OCI-LY7 (cell line): Measurements from ENCODE around the gene ZDHHC14. TPM values are rescaled to one million over a fixed set of nuclear protein-coding genes. Genes with fewer than 3 reads are reported as not detected.

Experiments used
- BruUV-seq: library from RNA; stranded (reverse); fragments of 400-500 nt; replicated peaks from 2 replicates; lab custom pipeline; 2021; lab: Mats Ljungman, UMichigan
- CTCF ChIA-PET: fragments of 300-600 bp; sonication (Branson Sonifier 250); formaldehyde crosslinking; loops from one replicate; lab custom pipeline; 2022; ENCODE audit warnings: antibody characterized with exemption; ENCODE audit not compliant: unreplicated experiment; lab: Charles Lee
- POLR2A ChIA-PET: fragments of 300-600 bp; sonication (Branson Sonifier 250); formaldehyde crosslinking; loops from one replicate; lab custom pipeline; 2022; ENCODE audit warnings: antibody characterized with exemption; lab: Charles Lee
- DNase-seq: peaks from one replicate; pipeline ENCODE4 v3.0.0-alpha.2; 2015; ENCODE audit warnings: low spot score
- H2AFZ ChIP-seq: fragments of 200-600 bp; sonication (generic), shearing (Covaris generic); 2 replicates; pipeline ENCODE4 v1.6.1; 2014; ENCODE audit warnings: mild to moderate bottlenecking, antibody characterized with exemption, low read length, moderate library complexity
- H3K27ac ChIP-seq: fragments of 200-600 bp; sonication (generic); 2 replicates; pipeline ENCODE4 v1.5.1; 2014; ENCODE audit warnings: mixed run types, low read depth, mild to moderate bottlenecking, moderate library complexity, low read length, inconsistent platforms; ENCODE audit not compliant: poor library complexity, severe bottlenecking
- H3K36me3 ChIP-seq: fragments of 200-600 bp; sonication (generic); 2 replicates; pipeline ENCODE4 v1.6.1; 2014; ENCODE audit warnings: mild to moderate bottlenecking, antibody characterized with exemption, low read length, moderate library complexity, mixed read lengths; ENCODE audit not compliant: insufficient read depth
- H3K4me1 ChIP-seq: fragments of 200-600 bp; sonication (generic); 2 replicates; pipeline ENCODE4 v1.5.1; 2014; ENCODE audit warnings: mild to moderate bottlenecking, low read length; ENCODE audit not compliant: insufficient read depth, poor library complexity, severe bottlenecking
- H3K4me2 ChIP-seq: fragments of 200-600 bp; sonication (generic); 2 replicates; pipeline ENCODE4 v1.6.1; 2014; ENCODE audit warnings: mild to moderate bottlenecking, low read length
- H3K4me3 ChIP-seq: fragments of 200-600 bp; sonication (generic); 2 replicates; pipeline ENCODE4 v1.5.1; 2014; ENCODE audit warnings: mild to moderate bottlenecking, low read depth, low read length; ENCODE audit not compliant: poor library complexity, severe bottlenecking
- H3K79me2 ChIP-seq: fragments of 200-600 bp; sonication (generic); 2 replicates; pipeline ENCODE4 v1.6.1; 2016; ENCODE audit warnings: low read depth, mild to moderate bottlenecking, low read length, moderate library complexity, mixed read lengths; ENCODE audit not compliant: insufficient read depth
- H3K9me2 ChIP-seq: fragments of 200-600 bp; sonication (generic); 2 replicates; pipeline ENCODE4 v1.6.1; 2016; ENCODE audit warnings: mild to moderate bottlenecking, low read length, mixed read lengths; ENCODE audit not compliant: insufficient read depth
- H3K9me3 ChIP-seq: fragments of 200-600 bp; sonication (generic); 2 replicates; pipeline ENCODE4 v1.6.1; 2014; ENCODE audit warnings: mild to moderate bottlenecking, mixed run types, low read length, mixed read lengths
- H4K20me1 ChIP-seq: fragments of 200-600 bp; sonication (generic); 2 replicates; pipeline ENCODE4 v1.6.1; 2014; ENCODE audit warnings: mild to moderate bottlenecking, antibody characterized with exemption, low read length, moderate library complexity, mixed read lengths; ENCODE audit not compliant: insufficient read depth
- EZH2phosphoT487 ChIP-seq: fragments of 200-600 bp; sonication (generic); IDR thresholded peaks from 2 replicates; pipeline ENCODE4 v1.6.1; 2018; ENCODE audit warnings: low read depth, borderline replicate concordance, mild to moderate bottlenecking, mixed run types, antibody characterized with exemption, low read length, moderate library complexity, mixed read lengths
- intact Hi-C: fragments of 100-400 bp; cut with micrococcal nuclease; formaldehyde crosslinking; loops from one replicate; pipeline ENCODE4 v1.10.0; 2022; ENCODE audit not compliant: unreplicated experiment
- total RNA-seq, 2 experiments: library from RNA; depleted of rRNA in 1 of 2; stranded (reverse); fragments of >200 nt in 1 of 2; shearing (Covaris generic) in 1 of 2; gene quantifications; 2 replicates each; pipeline ENCODE4 v1.2.3, GENCODE V29; 2014 to 2022
- TF ChIP-seq, protein P1 (sequence below): fragments of 200-600 bp; sonication (generic); conservative IDR thresholded peaks from 2 replicates; pipeline ENCODE4 v1.5.1; 2014; ENCODE audit warnings: mild to moderate bottlenecking, antibody characterized with exemption, low read length, moderate library complexity, mixed read lengths

The ZDHHC14 gene
- total RNA-seq, 2 experiments from 2014 or later, result 0.69 to 3.0 TPM

GRCh38 chr6:157518397-157519250 lies 137.6 kb downstream of the ZDHHC14 start:
- no peak for TF ChIP-seq EZH2phosphoT487
- TF ChIP-seq, protein P1, sequence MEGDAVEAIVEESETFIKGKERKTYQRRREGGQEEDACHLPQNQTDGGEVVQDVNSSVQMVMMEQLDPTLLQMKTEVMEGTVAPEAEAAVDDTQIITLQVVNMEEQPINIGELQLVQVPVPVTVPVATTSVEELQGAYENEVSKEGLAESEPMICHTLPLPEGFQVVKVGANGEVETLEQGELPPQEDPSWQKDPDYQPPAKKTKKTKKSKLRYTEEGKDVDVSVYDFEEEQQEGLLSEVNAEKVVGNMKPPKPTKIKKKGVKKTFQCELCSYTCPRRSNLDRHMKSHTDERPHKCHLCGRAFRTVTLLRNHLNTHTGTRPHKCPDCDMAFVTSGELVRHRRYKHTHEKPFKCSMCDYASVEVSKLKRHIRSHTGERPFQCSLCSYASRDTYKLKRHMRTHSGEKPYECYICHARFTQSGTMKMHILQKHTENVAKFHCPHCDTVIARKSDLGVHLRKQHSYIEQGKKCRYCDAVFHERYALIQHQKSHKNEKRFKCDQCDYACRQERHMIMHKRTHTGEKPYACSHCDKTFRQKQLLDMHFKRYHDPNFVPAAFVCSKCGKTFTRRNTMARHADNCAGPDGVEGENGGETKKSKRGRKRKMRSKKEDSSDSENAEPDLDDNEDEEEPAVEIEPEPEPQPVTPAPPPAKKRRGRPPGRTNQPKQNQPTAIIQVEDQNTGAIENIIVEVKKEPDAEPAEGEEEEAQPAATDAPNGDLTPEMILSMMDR, result no peak
- ChIA-PET CTCF (no interaction called here), POLR2A (interaction anchor here (0.5 to 0.7 kb wide), 2 partner anchors 21 to 276 kb away, joined by 3 read pairs; no protein-coding TSS in a partner anchor)
- H3K4me3 ChIP-seq, result no peak overlapping the region
- no peaks in the 10 kb centered on the region for H3K9me2 ChIP-seq
- no peak overlapping the region for H3K4me2 ChIP-seq
- H3K36me3 ChIP-seq, result no peaks in the 10 kb centered on the region
- no peaks in the 10 kb centered on the region for H3K9me3 ChIP-seq
- no peak overlapping the region for H2AFZ ChIP-seq
- no peak overlapping the region for H3K27ac ChIP-seq
- intact Hi-C loops, result no loop called here
- no peaks in the 10 kb centered on the region for H4K20me1 ChIP-seq
- H3K4me1 ChIP-seq, result no peaks in the 10 kb centered on the region
- no peaks in the 10 kb centered on the region for H3K79me2 ChIP-seq
- no peak for DNase-seq
- BruUV-seq, result no TSS peak

DNA sequence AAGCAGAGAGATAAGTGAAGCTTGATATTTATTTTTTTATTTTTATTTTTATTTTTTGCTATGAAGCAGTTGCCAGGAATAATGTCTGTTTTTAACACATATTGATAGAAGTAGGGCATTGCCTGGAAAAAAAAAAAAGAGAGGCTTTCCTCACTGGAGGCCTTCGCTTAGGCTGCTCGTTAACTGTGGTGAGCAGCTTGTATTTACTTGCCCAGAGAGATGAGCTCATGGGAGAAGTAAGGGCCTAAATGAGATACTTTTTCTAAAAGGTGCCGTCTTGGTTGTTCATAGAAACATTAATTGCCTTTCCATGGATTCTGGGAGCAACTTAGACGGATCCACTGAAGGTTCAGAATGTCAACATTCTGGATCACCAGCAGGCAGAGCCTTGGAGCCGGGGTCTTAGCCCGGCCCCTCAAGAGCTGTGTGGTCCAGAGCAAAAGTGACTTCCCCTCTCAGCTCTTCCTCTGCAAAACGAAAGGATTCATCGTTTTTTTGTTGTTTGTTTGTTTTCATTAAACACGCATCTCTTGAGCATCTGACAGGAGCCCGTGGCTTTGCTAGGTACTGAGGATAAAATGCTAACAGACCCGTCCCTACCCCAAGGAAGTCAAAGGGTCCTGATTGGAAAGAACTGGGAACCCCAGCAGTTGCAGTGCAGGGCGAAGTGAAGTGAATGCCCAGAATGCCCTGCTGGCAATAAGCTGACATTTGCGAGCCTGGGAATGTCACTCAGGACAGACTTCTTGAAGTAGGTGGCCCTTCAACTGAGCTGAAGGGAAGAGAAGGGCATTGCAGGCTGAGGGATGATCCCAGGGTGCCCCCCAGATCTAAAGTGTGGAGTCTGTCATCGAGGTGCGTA lies 138.5 kb downstream of the ZDHHC14 start:
- no peak for TF ChIP-seq EZH2phosphoT487
- TF ChIP-seq, protein P1, result no peak
- H3K79me2 ChIP-seq, result no peaks in the 10 kb centered on the region
- intact Hi-C loops, result no loop called here
- H3K4me3 ChIP-seq, result no peak overlapping the region
- no peaks in the 10 kb centered on the region for H3K9me3 ChIP-seq
- H3K4me2 ChIP-seq, result no peak overlapping the region
- no peak overlapping the region for H2AFZ ChIP-seq
- H3K36me3 ChIP-seq, result no peaks in the 10 kb centered on the region
- no peaks in the 10 kb centered on the region for H3K4me1 ChIP-seq
- DNase-seq, result no peak
- no peak overlapping the region for H3K27ac ChIP-seq
- no peaks in the 10 kb centered on the region for H3K9me2 ChIP-seq
- no peaks in the 10 kb centered on the region for H4K20me1 ChIP-seq
- CTCF ChIA-PET, result no interaction called here
- POLR2A ChIA-PET, result interaction anchor here (0.5 to 0.7 kb wide), 3 partner anchors 20 to 275 kb away, joined by 3 read pairs; no protein-coding TSS in a partner anchor
- no TSS peak for BruUV-seq
